NB4 (cell line): ENCODE measurements around the gene TNIP2.

Source experiments
- DNase-seq: peaks from one replicate; pipeline ENCODE4 v3.0.0; 2010; ENCODE audit warnings: low read depth
- H3K4me3 ChIP-seq: one replicate; pipeline ENCODE4 v1.5.1; 2011; ENCODE audit warnings: mild to moderate bottlenecking, low read depth, low read length, moderate library complexity
- CTCF ChIP-seq: IDR thresholded peaks from one replicate; pipeline ENCODE4 v1.5.1; 2012; ENCODE audit warnings: low read depth, low read length
- MAX ChIP-seq: IDR thresholded peaks from 2 replicates; pipeline ENCODE4 v1.6.1; 2011; ENCODE audit warnings: low read depth, low read length
- MYC ChIP-seq: IDR thresholded peaks from 2 replicates; pipeline ENCODE4 v1.6.1; 2011; ENCODE audit warnings: low read depth, low read length
- POLR2A ChIP-seq: IDR thresholded peaks from 2 replicates; pipeline ENCODE4 v1.6.1; 2011; ENCODE audit warnings: mild to moderate bottlenecking; ENCODE audit not compliant: insufficient read length; ENCODE audit errors: extremely low read depth

The TNIP2 gene

DNA sequence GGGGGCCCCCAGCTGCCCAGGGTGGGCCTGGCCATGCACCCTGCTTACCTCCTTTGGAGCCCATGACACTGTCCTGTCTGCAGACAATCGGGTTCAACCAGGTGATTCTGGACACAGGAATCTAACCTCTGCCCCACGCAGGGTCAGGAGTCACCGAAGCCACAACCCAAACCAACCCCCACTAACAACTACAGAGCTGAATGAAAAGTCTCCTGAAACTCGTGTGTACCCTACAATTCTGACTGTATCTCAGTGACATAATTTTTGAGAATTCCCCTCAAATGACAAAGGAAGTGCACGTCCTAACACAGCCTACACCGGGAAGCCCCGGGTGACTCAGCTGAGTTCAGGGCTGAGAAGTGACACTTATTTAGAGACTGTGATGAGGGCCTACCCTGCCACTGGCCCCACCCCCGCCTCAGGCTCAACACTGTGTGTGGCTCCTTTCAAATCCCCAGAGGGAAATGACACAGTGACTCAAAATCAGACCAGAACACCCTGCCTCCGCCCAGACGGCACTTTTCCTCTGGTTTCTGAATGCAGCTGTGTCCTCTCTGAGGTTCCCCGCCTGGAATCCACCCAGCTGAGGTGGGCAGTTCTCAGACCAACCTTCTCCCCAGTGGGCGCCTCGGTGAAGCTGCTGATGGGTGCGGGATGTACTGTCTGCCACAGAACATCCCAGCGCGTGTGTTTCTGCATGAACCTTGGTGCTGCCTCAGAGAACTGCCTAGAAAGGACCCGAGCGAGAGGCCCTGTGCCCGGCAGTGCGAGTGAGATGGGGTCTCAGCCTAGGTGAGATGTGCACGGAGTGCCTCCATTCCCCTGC lies 9.9 kb downstream of the TNIP2 start:
- no peak overlapping the region for H3K4me3 ChIP-seq
- DNase-seq, result peak; percentile 76
- TF ChIP-seq POLR2A (no peak), MYC (no peak), CTCF (no peak), MAX (no peak)

- DNase-seq, result no peak
- no peak overlapping the region for H3K4me3 ChIP-seq
Measured at GRCh38 chr4:2745516-2745915, 10.6 kb downstream of the TNIP2 start.

DNA sequence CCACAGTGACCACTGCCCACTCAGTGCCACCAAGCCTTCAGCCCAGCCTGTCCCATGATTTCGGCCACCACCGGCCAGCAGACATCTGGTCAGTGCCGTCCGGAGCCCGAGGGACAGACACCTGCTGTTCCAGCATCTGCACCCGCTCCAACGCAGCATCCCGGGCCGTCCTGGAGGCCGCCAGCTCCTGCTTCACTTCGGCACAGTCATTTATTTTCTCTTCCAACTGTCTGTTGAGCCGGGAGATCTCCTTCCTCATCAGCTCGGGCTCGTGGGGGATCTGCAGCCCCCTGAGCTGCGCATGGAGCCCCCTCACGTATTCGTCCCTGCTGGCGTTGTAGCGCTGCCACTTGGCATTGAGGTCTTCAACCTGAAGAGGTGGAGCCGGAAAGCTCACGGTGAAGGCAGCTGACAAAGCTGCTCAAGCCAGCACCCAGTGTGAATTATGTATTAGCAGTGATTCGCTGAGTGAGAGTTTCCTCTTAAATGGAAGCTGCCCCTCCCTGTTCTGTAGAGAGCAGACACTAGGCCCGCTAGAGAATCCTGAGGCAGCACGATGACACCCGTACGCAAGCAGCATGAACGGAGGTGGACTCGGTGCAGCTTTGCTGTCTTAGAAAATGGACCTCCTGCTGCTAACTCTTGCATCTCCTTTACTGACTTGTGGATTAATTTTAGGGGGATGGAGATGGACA lies 11.4 kb downstream of the TNIP2 start:
- no peak for DNase-seq
- no peak for TF ChIP-seq MYC
- TF ChIP-seq POLR2A, result no peak
- TF ChIP-seq CTCF, result no peak
- no peak overlapping the region for H3K4me3 ChIP-seq

More at GRCh38 chr4:2745516-2745915, 10.6 kb downstream of the TNIP2 start:
- TF ChIP-seq MYC (no peak), CTCF (no peak), MAX (no peak), POLR2A (no peak)

DNA sequence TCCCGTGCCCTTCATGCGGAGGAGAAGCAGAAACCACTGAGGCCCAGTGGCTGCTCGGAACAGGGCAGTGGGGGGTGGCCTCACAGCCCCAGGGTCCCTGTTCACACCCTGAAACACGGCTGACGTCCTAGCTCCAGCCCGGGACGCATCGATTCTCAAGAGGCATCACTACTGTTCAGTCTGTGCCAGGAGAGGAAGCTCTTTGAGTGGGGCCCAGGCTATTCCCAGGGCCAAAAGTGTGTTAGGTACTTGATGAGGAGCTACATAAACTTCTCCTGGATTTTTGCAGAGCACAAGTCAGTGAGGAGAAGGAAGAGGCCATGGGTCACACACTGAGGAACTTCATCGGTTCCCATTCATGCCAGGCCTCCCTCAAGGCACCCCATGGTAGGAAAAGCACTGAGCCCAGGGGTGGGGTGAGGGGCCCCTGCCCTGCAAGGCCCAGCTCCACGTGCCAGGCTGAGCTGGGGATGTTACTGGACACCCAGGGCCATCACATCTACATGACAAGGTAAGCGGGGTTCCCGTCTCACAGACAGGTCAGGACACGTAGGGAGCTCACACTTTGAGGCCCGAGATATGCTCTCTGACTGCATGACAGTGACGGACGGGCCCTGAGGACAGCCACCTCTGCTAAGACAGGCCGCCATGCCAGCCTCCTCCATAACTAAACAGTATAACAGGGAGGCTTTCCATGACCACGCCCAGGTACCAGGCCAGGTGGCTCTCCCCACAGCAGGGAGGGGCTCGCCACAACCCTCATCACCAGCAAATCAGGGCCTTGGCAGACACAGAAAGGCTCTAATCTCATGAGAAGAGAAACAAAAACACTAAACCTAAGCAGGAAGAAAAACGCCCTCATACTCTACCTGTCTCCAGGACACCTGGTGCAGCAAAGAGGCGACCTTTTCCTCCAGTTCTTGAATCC lies 12.4 kb downstream of the TNIP2 start:
- H3K4me3 ChIP-seq, result no peak overlapping the region
- no peak for DNase-seq
- TF ChIP-seq CTCF, result no peak
- no peak for TF ChIP-seq MAX
- no peak for TF ChIP-seq POLR2A
- no peak for TF ChIP-seq MYC

DNA sequence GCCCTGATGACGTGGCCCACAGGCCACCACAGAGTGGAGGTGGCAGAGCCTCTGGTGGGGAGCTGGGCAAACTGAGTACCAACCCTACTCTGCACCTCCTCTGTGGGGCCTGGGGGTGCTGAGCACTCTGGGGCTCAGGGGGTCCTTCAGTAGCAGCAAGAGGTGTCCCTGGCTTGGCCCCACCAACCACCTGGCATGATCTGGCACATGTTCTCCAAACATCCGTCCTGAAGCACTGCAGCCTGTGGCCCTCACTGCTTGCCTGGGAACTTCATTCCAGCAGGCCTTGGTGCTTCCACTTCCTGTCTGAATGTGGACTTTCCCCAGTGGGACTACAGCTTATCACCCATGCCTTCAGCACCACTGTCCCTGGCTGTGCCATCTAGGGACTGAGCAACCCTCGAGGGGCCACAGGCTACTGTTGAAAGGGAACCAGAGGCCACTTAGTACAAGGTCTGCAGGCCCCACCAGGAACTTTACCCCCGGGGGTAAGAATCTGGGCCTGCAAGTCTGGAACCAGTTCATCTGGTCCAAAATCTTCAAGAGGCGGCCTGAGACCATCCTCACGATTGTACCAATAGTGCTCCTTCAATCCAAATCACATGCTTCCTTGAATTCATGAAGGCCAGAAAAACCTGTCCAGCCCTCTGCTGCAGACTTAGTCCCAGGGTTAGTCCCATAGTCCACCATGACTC lies 13.2 kb downstream of the TNIP2 start:
- TF ChIP-seq MAX, result no peak
- TF ChIP-seq MYC, result no peak
- TF ChIP-seq CTCF, result no peak
- no peak for TF ChIP-seq POLR2A
- no peak for DNase-seq
- no peak overlapping the region for H3K4me3 ChIP-seq
